ENCODE data around the gene SNCB.

GRCh38 chr5:176608937-176609723 is 21.2 kb downstream of the SNCB start:
- TF ChIP-seq EGR1 (IDR thresholded peaks at IDR 0.05) (no peak), TAF1 (IDR thresholded peaks at IDR 0.05; ENCODE audit: low read depth) (no peak), NFIC (IDR thresholded peaks at IDR 0.05) (no peak), REST (IDR thresholded peaks at IDR 0.05; ENCODE audit: low read depth) (no peak), CREB1 (IDR thresholded peaks at IDR 0.05; ENCODE audit: low read depth) (no peak), MAX (IDR thresholded peaks at IDR 0.05) (no peak; the same call in 1 of the 2 replicates), CEBPB (IDR thresholded peaks at IDR 0.05) (no peak), YY1 (IDR thresholded peaks at IDR 0.05; ENCODE audit: low read depth) (no peak), EP300 (IDR thresholded peaks at IDR 0.05; ENCODE audit: borderline replicate concordance) (no peak), RAD21 (IDR thresholded peaks at IDR 0.05; ENCODE audit: low read depth) (no peak), ZBTB7A (IDR thresholded peaks at IDR 0.05; ENCODE audit: low read depth) (no peak), USF1 (IDR thresholded peaks at IDR 0.05) (no peak), FOXM1 (IDR thresholded peaks at IDR 0.05; ENCODE audit: borderline replicate concordance, low read depth) (no peak)
